Measurements from ENCODE around the gene MS4A13.
"Not testable (repeated sequence)": the region's sequence is repeated elsewhere in the genome, so short reads cannot be mapped to it uniquely, and the experiment has no call there.

The MS4A13 gene

GRCh38 chr11:60530454-60531100 is 15.4 kb downstream of the MS4A13 start:
- no peak for DNase-seq (ENCODE audit: low read depth in 2 of 2)

DNA sequence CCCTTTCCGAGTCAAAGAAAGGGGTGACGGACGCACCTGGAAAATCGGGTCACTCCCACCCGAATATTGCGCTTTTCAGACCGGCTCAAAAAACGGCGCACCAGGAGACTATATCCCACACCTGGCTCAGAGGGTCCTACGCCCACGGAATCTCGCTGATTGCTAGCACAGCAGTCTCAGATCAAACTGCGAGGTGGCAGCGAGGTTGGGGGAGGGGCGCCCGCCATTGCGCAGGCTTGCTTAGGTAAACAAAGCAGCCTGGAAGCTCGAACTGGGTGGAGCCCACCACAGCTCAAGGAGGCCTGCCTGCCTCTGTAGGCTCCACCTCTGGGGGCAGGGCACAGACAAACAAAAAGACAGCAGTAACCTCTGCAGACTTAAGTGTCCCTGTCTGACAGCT is 17.2 kb downstream of the MS4A13 start:
- DNase-seq (ENCODE audit: low read depth in 2 of 2): not testable (repeated sequence)

DNA sequence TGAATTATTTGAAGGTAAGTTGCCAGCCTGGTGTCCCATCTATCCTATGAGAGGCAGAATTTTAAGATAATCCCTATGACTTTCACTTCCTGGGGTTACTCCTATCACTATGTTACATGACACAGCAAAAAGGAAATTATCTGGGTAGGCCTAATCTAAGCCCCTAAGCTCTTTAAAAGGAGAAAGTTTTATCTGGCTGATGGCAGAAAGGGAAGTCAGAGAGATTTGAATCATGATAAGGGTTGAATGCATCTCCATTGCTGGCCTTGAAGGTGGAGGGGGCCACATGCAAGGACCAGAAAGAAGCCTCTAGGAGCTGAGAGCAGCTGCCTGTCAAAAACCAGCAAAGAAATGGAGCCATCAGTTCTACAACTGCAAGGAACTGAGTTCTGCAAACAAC is 23.4 kb downstream of the MS4A13 start:
- not testable (repeated sequence) for DNase-seq (ENCODE audit: low read depth in 2 of 2)

DNA sequence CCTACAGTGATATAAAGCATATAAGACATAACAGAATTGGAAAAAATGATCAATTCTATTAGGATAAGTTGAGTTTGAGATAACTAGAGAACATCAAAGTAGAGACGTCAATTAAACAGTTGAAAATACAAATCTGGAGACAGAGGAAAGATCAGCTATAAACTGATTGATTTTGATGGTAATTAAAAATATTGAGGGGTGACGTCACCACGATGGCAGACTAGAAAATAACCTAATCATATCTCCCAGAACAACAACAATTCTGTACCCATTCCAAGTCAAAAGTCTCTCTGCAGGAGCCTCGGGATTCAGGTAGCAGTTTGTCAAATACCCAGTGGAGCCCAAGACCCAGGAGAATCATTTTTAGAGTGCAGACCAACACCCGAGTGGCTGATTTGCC is 28.9 kb downstream of the MS4A13 start:
- DNase-seq (ENCODE audit: low read depth in 2 of 2): no peak

DNA sequence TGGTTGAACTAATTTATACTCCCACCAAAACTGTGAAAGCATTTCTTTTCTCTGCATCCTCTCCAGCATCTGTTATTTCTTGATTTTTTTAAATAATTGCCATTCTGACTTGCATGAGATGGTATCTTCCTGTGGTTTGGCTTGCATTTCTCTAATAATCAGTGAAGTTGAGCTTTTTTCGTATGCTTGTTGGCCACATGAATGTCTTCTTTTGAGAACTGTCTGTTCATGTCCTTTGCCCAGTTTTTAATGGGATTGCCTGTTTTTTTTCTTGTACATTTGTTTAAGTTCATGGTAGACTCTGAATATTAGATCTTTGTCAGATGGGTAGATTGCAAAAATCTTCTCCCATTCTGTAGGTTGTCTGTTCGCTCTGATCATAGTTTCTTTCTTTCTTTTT is 46.1 kb downstream of the MS4A13 start:
- DNase-seq (ENCODE audit: low read depth in 2 of 2): no peak

GRCh38 chr11:60563553-60564235 is 48.5 kb downstream of the MS4A13 start:
- no peak for DNase-seq (ENCODE audit: low read depth in 2 of 2)

DNA sequence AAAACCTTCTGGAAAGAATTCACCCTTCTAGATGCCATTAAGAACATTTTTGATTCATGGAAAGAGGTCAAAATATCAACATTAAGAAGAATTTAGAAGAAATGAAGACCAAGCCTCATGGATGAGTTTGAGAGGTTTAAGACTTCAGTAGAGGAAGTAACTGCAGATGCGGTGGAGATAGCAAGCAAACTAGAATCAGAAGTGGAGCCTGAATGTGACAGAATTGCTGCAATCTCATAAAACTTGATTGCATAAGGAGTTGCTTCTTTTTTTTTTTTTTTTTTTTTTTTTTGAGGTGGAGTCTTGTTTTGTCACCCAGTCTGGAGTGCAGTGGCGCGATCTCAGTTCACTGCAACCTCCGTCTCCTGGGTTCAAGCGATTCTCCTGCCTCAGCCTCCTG is 51.6 kb downstream of the MS4A13 start:
- no peak for DNase-seq (ENCODE audit: low read depth in 2 of 2)

- DNase-seq (ENCODE audit: low read depth in 2 of 2): no peak
Observed at GRCh38 chr11:60570970-60571369, 55.8 kb downstream of the MS4A13 start.

GRCh38 chr11:60589611-60590010 is 74.4 kb downstream of the MS4A13 start:
- no peak for DNase-seq (ENCODE audit: low read depth in 2 of 2)
